ENCODE measurements around the gene MPO. TPM values are rescaled to one million over a fixed set of nuclear protein-coding genes. Genes with fewer than 3 reads are reported as not detected.

The MPO gene
- total and polyA plus RNA-seq, 2 donors (not counting 1 experiment from before 2014, with no cell fraction given) = 0.07 TPM; not detected in 1

DNA sequence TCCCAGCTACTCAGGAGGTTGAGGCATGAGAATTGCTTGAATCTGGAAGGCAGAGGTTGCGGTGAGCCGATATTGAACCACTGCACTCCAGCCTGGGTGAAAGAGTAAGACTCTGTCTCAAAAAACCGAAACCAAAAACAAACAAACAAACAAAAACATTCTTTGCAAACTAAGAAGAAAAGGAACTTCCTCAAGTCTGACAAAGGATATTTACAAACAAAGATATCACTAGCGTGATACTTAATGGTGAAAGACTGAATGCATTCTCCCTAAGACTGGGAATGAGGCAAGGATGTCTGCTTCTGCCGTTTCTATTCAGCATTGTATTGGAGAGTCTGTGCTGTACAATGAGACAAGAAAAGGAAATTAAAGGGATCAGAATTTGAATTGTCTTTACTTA lies 10.5 kb upstream of the MPO start:
- ChIA-PET CTCF (no interaction called here), POLR2A (no interaction called here)
- H3K27ac ChIP-seq (ENCODE audit: low read length in 2 of 2) = no peak overlapping the region
- no peak overlapping the region for H3K9ac ChIP-seq (ENCODE audit: low read length)
- no peaks in the 10 kb centered on the region for H3K4me1 ChIP-seq (ENCODE audit: control insufficient read depth in 2 of 2, insufficient read depth in 2 of 2, low read length in 2 of 2)
- no peaks in the 10 kb centered on the region for H3K4me1 Mint-ChIP-seq
- no peaks in the 10 kb centered on the region for H3K79me2 ChIP-seq (ENCODE audit: control insufficient read depth, insufficient read depth, low read length)
- H4K20me1 ChIP-seq (ENCODE audit: control insufficient read depth, insufficient read depth, low read length, poor library complexity, severe bottlenecking) = no peaks in the 10 kb centered on the region
- no peak overlapping the region for H2AFZ ChIP-seq (ENCODE audit: insufficient read depth, low read depth, low read length, poor library complexity, severe bottlenecking)
- no peak for TF ChIP-seq EZH2 (IDR thresholded peaks at IDR 0.05; ENCODE audit: borderline replicate concordance, insufficient read depth, low read depth, low read length, poor library complexity, severe bottlenecking)
- TF ChIP-seq, protein P1, sequence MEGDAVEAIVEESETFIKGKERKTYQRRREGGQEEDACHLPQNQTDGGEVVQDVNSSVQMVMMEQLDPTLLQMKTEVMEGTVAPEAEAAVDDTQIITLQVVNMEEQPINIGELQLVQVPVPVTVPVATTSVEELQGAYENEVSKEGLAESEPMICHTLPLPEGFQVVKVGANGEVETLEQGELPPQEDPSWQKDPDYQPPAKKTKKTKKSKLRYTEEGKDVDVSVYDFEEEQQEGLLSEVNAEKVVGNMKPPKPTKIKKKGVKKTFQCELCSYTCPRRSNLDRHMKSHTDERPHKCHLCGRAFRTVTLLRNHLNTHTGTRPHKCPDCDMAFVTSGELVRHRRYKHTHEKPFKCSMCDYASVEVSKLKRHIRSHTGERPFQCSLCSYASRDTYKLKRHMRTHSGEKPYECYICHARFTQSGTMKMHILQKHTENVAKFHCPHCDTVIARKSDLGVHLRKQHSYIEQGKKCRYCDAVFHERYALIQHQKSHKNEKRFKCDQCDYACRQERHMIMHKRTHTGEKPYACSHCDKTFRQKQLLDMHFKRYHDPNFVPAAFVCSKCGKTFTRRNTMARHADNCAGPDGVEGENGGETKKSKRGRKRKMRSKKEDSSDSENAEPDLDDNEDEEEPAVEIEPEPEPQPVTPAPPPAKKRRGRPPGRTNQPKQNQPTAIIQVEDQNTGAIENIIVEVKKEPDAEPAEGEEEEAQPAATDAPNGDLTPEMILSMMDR (IDR thresholded peaks at IDR 0.05) = no peak
- H3K4me3 Mint-ChIP-seq = no peak overlapping the region
- peaks cover 30% of the 10 kb centered on the region for H3K27me3 Mint-ChIP-seq
- H3K27ac Mint-ChIP-seq = no peak overlapping the region
- ATAC-seq (ENCODE audit: low read depth) (no peak), DNase-seq (no peak)
- intact Hi-C loops (cut with micrococcal nuclease) = no loop called here
- no peak overlapping the region for H3K4me3 ChIP-seq (ENCODE audit: control extremely low read depth in 1 of 5, extremely low read depth in 1 of 5, insufficient read depth in 1 of 5, low read depth in 2 of 5, low read length in 4 of 5)
- H3K9me3 Mint-ChIP-seq (ENCODE audit: insufficient read depth) = no peaks in the 10 kb centered on the region
- peaks cover 0 to 4% (median 1%) of the 10 kb centered on the region in 3 donors for H3K9me3 ChIP-seq (ENCODE audit: control extremely low read depth in 1 of 3, control insufficient read depth in 2 of 3, insufficient read depth in 1 of 3, low read length in 2 of 3)
- H3K36me3 ChIP-seq (replicated peaks in 1 of 2; ENCODE audit: control extremely low read depth in 1 of 2, control insufficient read depth in 1 of 2, extremely low read depth in 1 of 2, insufficient read depth in 2 of 2, low read length in 1 of 2) = no peaks in the 10 kb centered on the region
- peaks cover 0 to 6% (median 4%) of the 10 kb centered on the region in 4 experiments for H3K27me3 ChIP-seq (replicated peaks in 1 of 4; ENCODE audit: control extremely low read depth in 1 of 4, control insufficient read depth in 3 of 4, insufficient read depth in 4 of 4, low read length in 3 of 4)
- H3K4me2 ChIP-seq (replicated peaks; ENCODE audit: low read depth, low read length, poor library complexity, severe bottlenecking) = no peak overlapping the region
- WGBS (ENCODE audit: insufficient coverage) = 100% methylated on average over 2 of the region's 5 CpGs

DNA sequence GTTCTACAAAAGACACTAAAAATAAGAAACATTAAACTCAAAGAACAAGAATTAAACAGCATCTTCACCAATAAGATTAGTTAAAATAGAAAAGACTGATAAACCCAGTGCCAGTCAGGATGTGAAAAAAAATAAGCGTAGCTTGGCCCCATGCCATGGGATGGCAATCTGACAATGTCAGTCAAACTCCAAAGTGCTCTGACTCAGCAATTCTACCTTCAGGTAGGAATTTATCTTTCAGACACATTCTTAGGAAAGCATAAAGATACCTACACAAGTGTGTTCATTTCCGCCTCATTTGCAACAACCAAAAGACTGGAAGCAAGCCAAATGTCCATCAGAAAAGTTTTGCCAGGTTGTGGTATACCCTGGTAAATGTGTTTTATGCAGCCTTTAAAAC lies 9.1 kb upstream of the MPO start:
- no peak overlapping the region for H3K27ac Mint-ChIP-seq
- intact Hi-C loops (cut with micrococcal nuclease) = no loop called here
- Histone ChIP-seq H3K36me3 (replicated peaks in 1 of 2; ENCODE audit: control extremely low read depth in 1 of 2, control insufficient read depth in 1 of 2, extremely low read depth in 1 of 2, insufficient read depth in 2 of 2, low read length in 1 of 2) (no peaks in the 10 kb centered on the region), H3K9ac (ENCODE audit: low read length) (no peak overlapping the region), H4K20me1 (ENCODE audit: control insufficient read depth, insufficient read depth, low read length, poor library complexity, severe bottlenecking) (no peaks in the 10 kb centered on the region), H3K79me2 (ENCODE audit: control insufficient read depth, insufficient read depth, low read length) (no peaks in the 10 kb centered on the region), H3K4me3 (ENCODE audit: control extremely low read depth in 1 of 5, extremely low read depth in 1 of 5, insufficient read depth in 1 of 5, low read depth in 2 of 5, low read length in 4 of 5) (no peak overlapping the region), H3K27ac (ENCODE audit: low read length in 2 of 2) (no peak overlapping the region), H3K9me3 (ENCODE audit: control extremely low read depth in 1 of 3, control insufficient read depth in 2 of 3, insufficient read depth in 1 of 3, low read length in 2 of 3) (peaks cover 0 to 4% (median 1%) of the 10 kb centered on the region in 3 donors), H3K4me2 (replicated peaks; ENCODE audit: low read depth, low read length, poor library complexity, severe bottlenecking) (no peak overlapping the region), H3K27me3 (replicated peaks in 1 of 4; ENCODE audit: control extremely low read depth in 1 of 4, control insufficient read depth in 3 of 4, insufficient read depth in 4 of 4, low read length in 3 of 4) (peaks cover 0 to 6% (median 4%) of the 10 kb centered on the region in 4 experiments), H2AFZ (ENCODE audit: insufficient read depth, low read depth, low read length, poor library complexity, severe bottlenecking) (no peak overlapping the region), H3K4me1 (ENCODE audit: control insufficient read depth in 2 of 2, insufficient read depth in 2 of 2, low read length in 2 of 2) (no peaks in the 10 kb centered on the region)
- no peak overlapping the region for H3K4me3 Mint-ChIP-seq
- no peaks in the 10 kb centered on the region for H3K9me3 Mint-ChIP-seq (ENCODE audit: insufficient read depth)
- ChIA-PET CTCF (interaction anchor here (0.6 kb wide), 1 partner anchor 64 kb away, joined by 3 read pairs; no protein-coding TSS in a partner anchor), POLR2A (no interaction called here)
- TF ChIP-seq, protein P1 (IDR thresholded peaks at IDR 0.05) = no peak
- DNase-seq = no peak
- peaks cover 35% of the 10 kb centered on the region for H3K27me3 Mint-ChIP-seq
- no peaks in the 10 kb centered on the region for H3K4me1 Mint-ChIP-seq
- 80% methylated on average over 1 of the region's 2 CpGs for WGBS (ENCODE audit: insufficient coverage)
- ATAC-seq (ENCODE audit: low read depth) = no peak
